A549 (cell line): Measurements from ENCODE around the gene SRPK2.

Source experiments
- CBX2 ChIP-seq: fragments of 200-600 bp; sonication (generic); IDR thresholded peaks from 2 replicates; pipeline ENCODE4 v1.6.1; 2016; ENCODE audit warnings: low read depth, mild to moderate bottlenecking, borderline replicate concordance
- CTCF ChIP-seq: fragments of >200 bp; sonication (Bioruptor Twin); formaldehyde crosslinking; IDR thresholded peaks from 3 replicates; pipeline ENCODE4 v1.5.1; 2016
- HDAC2 ChIP-seq: fragments of 200-600 bp; sonication (generic); IDR thresholded peaks from 2 replicates; pipeline ENCODE4 v1.6.1; 2016
- JUN ChIP-seq, 2 experiments: fragments of >200 bp; sonication (Bioruptor Twin); formaldehyde crosslinking; IDR thresholded peaks; 2 replicates in 1 of 2; 3 replicates in 1 of 2; pipeline ENCODE4 v1.6.1; 2016 to 2017
- JUNB ChIP-seq: fragments of >200 bp; sonication (Bioruptor Twin); formaldehyde crosslinking; IDR thresholded peaks from 2 replicates; pipeline ENCODE4 v1.6.1; 2016
- MAFK ChIP-seq: fragments of 450-650 bp; IDR thresholded peaks from 2 replicates; pipeline ENCODE4 v1.6.1; 2014; ENCODE audit not compliant: partially characterized antibody
- MAX ChIP-seq: IDR thresholded peaks from 2 replicates; pipeline ENCODE4 v1.6.1; 2012
- POLR2A ChIP-seq: IDR thresholded peaks from 2 replicates; pipeline ENCODE4 v1.6.1; 2012; ENCODE audit warnings: mild to moderate bottlenecking, low read length
- POLR2AphosphoS2 ChIP-seq: conservative IDR thresholded peaks from 2 replicates; pipeline ENCODE4 v1.6.1; 2012; ENCODE audit warnings: low read length, improper control_type of control experiment, inconsistent platforms
- RAD21 ChIP-seq, 2 experiments: fragments of >200 bp in 1 of 2; sonication (Bioruptor Twin) in 1 of 2; formaldehyde crosslinking in 1 of 2; IDR thresholded peaks in 1 of 2; conservative IDR thresholded peaks in 1 of 2; 2 replicates in 1 of 2; 3 replicates in 1 of 2; pipeline ENCODE4 v1.6.1; 2012 to 2018; ENCODE audit warnings: inconsistent platforms in 1 of 2
- RCOR1 ChIP-seq: fragments of 150-350 bp; IDR thresholded peaks from 2 replicates; pipeline ENCODE4 v1.6.1; 2014; ENCODE audit warnings: antibody characterized with exemption, low read length, low read depth
- ZC3H11A ChIP-seq: fragments of 450-650 bp; IDR thresholded peaks from 2 replicates; pipeline ENCODE4 v1.6.1; 2014; ENCODE audit warnings: antibody characterized with exemption, mild to moderate bottlenecking
- TF ChIP-seq, protein P1 (sequence below): fragments of 250-450 bp; sonication (Bioruptor Pico); IDR thresholded peaks from 2 replicates; pipeline ENCODE4 v1.5.0; 2020; ENCODE audit warnings: low read depth, mild to moderate bottlenecking, moderate library complexity
- TF ChIP-seq, protein P2 (sequence below): fragments of 200-600 bp; sonication (generic); IDR thresholded peaks from 2 replicates; pipeline ENCODE4 v1.6.1; 2016; ENCODE audit warnings: antibody characterized with exemption, mild to moderate bottlenecking, moderate library complexity

GRCh38 chr7:105269397-105269796 lies 119.3 kb downstream of the SRPK2 start:
- TF ChIP-seq CTCF (no peak), JUN (IDR thresholded peaks at IDR 0.05) (no peak), HDAC2 (no peak), CBX2 (no peak), POLR2A (no peak), MAX (no peak), JUNB (no peak), RCOR1 (no peak), ZC3H11A (no peak), RAD21 (conservative IDR thresholded peaks at IDR 0.05 in 1 of 2, IDR thresholded peaks at IDR 0.05 in 1 of 2) (no peak), POLR2AphosphoS2 (no peak), MAFK (no peak)
- TF ChIP-seq, protein P1, sequence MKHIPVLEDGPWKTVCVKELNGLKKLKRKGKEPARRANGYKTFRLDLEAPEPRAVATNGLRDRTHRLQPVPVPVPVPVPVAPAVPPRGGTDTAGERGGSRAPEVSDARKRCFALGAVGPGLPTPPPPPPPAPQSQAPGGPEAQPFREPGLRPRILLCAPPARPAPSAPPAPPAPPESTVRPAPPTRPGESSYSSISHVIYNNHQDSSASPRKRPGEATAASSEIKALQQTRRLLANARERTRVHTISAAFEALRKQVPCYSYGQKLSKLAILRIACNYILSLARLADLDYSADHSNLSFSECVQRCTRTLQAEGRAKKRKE (CRISPR knock-in tag), result no peak
- TF ChIP-seq, protein P2, sequence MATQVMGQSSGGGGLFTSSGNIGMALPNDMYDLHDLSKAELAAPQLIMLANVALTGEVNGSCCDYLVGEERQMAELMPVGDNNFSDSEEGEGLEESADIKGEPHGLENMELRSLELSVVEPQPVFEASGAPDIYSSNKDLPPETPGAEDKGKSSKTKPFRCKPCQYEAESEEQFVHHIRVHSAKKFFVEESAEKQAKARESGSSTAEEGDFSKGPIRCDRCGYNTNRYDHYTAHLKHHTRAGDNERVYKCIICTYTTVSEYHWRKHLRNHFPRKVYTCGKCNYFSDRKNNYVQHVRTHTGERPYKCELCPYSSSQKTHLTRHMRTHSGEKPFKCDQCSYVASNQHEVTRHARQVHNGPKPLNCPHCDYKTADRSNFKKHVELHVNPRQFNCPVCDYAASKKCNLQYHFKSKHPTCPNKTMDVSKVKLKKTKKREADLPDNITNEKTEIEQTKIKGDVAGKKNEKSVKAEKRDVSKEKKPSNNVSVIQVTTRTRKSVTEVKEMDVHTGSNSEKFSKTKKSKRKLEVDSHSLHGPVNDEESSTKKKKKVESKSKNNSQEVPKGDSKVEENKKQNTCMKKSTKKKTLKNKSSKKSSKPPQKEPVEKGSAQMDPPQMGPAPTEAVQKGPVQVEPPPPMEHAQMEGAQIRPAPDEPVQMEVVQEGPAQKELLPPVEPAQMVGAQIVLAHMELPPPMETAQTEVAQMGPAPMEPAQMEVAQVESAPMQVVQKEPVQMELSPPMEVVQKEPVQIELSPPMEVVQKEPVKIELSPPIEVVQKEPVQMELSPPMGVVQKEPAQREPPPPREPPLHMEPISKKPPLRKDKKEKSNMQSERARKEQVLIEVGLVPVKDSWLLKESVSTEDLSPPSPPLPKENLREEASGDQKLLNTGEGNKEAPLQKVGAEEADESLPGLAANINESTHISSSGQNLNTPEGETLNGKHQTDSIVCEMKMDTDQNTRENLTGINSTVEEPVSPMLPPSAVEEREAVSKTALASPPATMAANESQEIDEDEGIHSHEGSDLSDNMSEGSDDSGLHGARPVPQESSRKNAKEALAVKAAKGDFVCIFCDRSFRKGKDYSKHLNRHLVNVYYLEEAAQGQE, result no peak
